GM21390 (cell line): ENCODE data around the gene NECAB2.

Experiments used
- ATAC-seq: cut with Tn5 transposase; IDR thresholded peaks from one replicate; pipeline ENCODE4 v1.9.1; 2021; ENCODE audit not compliant: unreplicated experiment

NECAB2 gene

DNA sequence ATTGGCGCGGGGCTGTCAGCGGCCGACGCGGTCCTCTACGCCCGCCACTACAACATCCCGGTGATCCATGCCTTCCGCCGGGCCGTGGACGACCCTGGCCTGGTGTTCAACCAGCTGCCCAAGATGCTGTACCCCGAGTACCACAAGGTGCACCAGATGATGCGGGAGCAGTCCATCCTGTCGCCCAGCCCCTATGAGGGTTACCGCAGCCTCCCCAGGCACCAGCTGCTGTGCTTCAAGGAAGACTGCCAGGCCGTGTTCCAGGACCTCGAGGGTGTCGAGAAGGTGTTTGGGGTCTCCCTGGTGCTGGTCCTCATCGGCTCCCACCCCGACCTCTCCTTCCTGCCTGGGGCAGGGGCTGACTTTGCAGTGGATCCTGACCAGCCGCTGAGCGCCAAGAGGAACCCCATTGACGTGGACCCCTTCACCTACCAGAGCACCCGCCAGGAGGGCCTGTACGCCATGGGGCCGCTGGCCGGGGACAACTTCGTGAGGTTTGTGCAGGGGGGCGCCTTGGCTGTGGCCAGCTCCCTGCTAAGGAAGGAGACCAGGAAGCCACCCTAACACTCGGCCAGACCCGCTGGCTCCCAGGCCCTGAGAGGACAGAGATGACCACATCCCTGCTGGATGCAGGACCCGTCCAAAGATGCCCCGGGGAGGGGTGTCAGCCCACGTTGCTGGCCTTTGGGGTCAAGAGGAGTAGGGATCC lies 2.4 kb upstream of the NECAB2 start:
- ATAC-seq = no peak

DNA sequence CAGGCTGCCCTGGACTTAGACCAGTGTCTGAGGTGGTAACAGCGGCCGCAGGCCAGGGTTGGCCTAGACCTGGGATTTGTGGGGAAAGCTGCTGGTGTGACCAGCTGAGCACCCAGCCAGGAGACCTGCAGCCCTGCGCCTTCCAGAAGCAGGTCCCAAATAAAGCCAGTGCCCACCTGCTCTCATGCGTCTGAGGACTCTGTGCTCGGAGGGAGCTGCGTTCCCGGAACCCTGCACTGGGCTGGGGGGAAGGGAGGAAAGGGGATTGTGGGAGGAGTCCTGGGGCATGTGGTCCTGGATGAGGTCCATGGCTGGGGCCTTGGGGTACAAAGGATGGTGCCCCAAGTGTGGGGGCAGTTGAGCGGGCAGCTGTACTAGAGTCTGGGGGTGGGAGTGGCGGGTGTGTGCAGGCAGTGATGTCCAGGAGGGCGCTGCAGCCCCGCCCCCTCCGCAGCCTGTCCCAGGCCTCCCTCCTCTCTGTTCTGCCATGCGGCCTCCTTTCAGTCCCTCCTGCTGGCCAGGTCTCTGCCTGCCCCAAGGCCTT lies 1.8 kb upstream of the NECAB2 start:
- ATAC-seq = no peak

- ATAC-seq = no peak
These were observed 953 bp upstream of the NECAB2 start for GRCh38 chr16:83967091-83967490.

DNA sequence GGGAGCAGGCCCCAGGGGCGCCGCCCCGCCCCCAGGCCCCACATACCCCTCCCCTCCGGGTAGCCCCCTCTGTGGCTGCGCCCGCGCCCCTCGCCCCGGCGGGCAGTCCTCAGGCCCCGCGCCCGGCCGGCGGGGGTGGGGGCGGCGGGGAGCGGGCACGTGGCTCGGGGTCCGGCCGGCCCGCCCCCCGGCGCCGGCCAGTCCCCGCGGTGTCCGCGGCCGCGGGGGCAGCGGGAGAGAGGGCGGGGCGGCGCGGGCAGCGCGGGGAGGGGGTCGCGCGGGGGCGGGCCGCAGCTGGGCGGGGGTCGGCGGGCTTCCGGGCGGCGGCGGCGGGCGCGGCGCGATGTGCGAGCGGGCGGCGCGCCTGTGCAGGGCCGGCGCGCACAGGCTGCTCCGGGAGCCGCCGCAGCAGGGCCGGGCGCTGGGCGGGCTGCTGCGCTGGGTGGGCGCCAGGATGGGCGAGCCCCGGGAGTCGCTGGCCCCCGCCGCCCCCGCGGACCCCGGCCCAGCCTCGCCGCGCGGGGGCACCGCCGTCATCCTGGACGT lies 335 bp downstream of the NECAB2 start:
- ATAC-seq = no peak

DNA sequence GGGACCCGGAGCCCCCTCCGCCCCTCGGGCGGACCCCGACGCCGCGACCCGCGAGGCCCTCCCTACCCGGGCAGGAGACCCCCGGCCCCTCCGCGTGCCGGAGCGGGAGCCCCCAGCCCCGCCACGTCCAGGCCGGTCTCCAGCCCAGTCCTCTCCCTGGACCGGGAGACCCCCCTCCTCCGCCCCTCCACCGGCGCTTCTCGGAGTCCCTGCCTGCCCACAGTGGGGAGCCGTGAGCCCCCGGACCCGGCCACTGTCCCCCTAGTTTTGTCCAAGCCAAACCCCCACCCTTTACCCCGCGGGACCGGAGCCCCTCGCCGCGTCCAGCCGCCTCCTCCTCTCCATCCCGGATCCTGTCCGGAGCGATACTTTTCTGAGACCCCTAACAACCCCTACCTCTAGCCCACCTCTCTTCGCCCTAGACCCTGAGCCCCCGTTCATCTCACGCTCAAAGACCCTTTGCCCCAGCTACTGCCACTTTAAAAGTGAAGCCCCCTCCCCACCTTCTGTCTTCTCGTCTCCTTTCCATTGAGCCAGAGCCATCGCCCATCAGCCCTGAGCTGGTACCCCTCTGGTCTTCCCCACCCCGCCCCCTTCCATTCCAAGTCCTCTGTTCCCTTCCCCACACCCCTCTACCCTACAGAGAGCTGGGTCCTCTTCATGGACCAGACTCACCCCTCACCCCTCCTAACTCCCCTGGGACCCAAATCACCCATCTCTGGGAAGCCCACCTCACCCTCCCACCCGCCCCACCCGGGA lies 1.0 kb downstream of the NECAB2 start:
- no peak for ATAC-seq

DNA sequence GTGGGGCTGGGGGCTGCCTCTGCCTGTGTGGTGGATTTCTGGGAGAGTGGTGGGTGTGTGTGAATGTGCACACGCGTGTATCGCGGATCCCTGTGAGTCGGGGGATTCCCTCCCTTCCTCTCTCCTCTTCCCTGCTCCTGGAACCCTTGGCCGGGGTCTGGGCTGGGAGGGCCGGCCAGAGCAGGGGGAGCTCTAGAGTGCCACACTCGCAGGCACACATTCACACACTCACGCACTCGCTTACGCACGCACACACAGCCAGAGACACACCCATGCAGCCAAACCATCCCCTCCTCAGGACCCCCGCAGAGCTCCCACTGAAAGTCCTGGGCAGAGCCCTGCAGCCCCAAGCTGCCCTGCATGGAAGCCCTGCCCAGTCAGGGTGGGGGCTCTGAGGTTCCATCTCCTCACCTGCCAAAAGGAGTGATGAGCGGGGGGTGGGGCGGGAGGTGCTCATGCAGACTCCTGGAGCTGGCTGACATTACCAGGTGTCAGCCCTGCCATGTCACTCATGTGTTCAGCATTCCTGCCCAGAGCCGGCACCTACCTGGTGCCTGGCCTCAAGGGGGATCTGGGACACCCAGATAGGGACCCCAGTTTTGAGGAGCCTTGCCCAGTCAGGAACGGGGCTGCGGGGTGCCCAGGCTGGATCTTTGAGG lies 1.9 kb downstream of the NECAB2 start:
- ATAC-seq = no peak

DNA sequence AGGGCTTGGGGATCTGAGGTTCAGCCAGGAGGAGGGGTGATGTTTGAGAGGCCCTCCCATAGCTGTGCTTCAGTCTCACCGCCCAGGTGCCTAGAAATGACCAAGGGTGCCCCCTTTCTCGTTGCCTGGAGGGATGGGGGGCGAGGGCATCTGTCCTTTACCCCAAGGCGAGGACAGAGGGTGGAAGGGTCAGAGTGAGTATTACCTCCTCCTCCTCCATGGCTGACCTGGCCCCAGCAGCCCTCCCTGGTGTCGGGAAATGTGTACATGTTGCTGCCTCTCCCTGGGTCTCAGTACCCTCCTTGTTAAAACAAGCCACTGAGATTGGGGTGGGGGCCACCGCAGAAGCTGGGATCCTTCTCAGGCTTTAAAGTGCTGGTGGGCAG lies 2.4 kb downstream of the NECAB2 start:
- ATAC-seq = no peak

DNA sequence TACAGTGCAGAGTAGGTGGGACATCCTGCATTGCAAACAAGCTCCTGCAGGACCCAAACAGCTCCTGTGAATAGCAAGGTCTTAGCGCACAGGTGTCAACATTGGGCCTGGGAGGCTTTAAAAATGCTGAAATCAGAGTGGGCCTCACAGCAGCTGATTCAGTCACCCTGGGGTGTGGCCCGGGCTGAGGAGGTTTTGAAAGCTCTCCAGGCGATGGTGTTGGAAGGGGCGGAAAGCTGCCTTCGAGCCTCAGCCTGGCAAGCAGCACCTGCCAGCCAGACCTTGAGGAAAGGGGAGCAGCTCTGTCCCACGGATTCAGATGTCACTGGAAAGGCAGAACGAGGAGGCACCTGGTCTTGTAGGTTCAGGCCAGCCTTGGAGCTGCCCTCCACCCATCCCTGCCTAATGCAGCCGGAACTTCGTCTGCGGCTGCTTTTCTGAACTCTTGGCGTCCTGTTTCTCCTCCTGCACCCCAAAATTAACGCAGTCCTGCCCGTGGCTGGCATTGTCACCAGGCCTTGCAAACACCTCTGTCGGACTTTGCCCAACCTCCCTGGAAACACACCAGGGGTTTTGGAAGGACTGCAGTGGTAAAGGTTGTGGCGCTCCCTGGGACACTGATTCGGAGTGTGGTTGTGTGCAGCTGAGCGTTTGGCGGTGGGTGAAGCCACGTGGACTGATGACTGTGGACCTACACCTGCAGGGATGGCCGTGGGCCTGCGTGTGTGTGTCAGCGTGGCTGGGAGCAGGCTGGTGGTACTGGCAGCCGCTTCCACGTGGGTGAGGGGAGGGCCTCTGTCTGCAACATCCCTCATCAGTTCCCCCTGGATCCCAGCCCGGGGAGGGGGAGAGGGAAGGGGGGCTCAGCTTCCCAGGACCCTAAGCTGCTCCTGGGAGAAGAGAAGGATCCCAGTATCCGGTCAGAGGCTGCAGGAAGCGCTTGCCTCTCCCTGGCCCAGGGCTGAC lies 3.4 kb downstream of the NECAB2 start:
- no peak for ATAC-seq

- ATAC-seq = no peak
These were observed 4.4 kb downstream of the NECAB2 start for GRCh38 chr16:83972256-83973008.

- no peak for ATAC-seq
These were observed 5.0 kb downstream of the NECAB2 start for GRCh38 chr16:83973077-83973476.

DNA sequence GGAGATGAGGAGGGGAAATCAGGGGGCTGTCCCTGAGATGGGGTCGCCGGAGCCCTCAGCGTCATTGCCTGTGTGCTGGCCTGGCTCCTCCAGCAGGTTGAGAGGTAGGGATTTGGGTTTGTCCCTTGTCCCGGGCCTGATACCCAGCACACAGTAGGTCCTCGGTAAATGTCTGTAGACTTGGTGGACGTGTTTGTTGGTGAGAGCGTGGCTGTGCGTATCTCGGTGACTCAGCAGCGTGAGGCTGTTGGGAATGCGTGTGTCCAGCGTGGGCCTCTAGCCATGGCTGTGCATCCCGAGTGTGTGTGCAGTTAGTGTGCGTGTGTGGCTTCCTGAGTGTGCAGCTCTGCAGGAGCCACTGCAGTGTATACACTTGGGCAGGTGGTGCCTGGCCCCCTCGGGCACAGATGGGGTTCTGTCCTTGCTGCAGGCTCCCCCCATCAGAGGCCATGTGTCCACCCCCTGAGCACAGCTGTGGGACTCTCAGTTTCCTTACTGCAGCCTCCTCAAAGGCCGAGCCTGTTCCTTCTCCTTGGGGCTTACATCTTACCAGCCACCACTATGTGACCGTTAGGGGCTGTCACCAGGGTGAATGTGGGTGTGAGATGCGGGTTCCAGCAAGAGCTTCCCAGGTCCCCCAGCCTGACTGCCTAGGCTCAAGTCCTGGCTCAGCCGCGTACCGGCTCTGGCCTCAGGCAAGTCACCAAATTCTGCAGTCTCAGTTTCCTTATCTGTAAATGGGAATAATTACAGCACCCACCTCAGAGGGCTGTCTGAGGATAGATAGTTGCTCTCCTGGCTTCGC lies 5.7 kb downstream of the NECAB2 start:
- ATAC-seq = no peak

DNA sequence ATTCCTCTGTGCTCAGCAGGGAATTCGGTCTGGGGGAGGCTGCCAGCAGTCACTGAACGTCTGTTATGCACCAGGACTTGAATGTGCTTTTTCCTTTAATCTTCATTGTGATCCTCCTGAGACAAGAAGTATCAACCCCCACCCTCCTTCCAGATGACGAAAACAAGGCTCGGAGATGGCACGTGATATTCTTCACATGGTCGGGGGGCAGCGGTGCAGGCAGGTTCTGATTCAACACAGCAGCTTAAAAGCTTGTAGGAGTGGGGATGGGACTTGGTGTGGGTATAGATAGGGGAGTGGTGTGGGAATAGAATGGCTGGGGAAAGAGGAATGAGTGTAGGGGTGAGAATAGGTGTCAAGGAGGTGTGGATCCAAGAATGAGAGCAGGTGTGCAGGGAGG lies 6.4 kb downstream of the NECAB2 start:
- no peak for ATAC-seq

DNA sequence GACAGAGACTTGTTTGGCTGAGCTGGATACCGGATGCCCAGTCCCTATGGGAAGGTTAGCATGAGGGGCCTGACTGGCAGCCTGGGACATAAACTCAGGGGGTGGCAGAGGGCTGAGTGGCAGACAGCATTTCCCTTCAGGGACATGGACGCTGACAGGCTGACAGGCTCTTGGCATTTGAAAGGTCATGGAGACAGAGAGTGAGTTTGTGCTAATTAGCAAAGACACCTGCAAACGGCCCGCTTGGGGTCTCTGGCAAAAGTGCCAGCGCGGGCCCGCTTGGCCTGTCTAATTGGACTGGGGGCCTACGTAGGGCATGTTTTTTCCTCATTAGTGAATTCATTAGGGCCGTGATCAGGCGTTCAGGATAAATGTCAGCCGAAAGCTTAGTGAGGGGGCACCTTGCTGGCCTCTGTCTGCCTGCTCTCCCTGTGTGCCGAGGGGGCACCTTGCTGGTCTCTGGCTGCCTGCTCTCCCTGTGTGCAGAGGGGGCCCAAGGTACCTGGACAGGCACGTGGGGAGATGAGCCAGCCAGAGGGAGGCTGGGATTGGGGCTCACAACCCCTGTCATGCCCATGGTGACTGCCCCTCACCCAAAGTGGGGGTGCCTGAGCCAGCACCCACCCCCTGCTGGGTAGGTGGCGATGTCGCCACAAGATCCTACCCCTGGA lies 7.7 kb downstream of the NECAB2 start:
- ATAC-seq = no peak

DNA sequence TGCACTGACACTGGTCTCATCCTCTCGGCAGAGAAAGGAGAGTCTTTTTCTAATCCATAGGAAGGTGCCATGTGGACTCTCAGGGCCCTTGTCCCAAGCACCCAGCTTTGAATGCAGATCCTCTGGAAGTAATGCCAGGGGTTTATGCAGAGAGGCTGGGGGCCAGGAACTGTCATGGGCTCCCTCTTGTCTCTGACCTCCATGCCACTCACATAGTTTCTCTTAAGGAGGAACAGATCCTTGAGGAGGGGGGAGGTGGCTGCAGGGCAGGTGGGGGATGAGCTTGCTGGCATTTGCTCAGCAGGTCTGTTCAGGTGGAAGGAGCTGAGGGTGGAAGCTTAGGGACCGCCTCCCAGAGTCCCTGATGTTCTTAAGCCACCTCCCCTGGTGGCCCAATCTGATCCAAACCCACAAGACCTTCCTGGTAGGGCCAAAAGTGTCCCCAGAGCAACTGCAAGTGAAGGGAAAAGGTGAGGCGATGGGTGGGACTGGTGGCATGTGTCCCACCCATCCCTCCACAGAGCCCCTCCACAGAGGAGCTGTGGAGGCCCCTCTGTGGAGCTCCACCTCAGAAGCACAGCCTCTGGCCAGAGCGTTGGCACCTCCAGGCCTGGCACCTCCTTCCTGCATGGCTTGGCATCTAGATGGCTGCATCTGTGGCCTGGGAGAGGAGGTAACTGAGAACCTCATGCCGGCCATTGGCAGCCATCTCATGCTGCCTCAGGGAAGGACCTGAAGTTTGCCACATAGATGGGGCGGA lies 9.2 kb downstream of the NECAB2 start:
- no peak for ATAC-seq

- ATAC-seq = no peak
These were observed 10.4 kb downstream of the NECAB2 start for GRCh38 chr16:83978401-83978904.

GRCh38 chr16:83979441-83979840 lies 11.4 kb downstream of the NECAB2 start:
- no peak for ATAC-seq

DNA sequence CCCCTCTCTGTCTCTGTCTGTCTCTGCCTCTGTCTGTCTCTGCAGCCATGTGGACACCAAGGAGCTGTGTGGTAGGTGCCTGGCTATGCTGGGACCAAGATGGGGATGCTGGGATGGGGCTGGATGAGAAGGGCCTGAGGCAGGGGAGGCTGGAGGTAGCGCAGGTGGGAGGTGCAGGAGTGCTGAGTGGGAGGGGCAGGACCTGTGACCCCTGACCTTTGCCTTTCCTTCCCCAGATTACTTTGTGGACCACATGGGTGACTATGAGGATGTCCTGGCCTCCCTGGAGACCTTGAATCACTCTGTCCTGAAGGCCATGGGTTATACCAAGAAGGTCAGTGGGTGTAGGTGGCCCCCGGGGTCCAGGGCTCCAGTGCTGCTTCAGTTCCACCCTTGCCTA lies 12.8 kb downstream of the NECAB2 start:
- no peak for ATAC-seq
